Vagina (tissue), 2 donors: Measurements from ENCODE around the gene ENPP6.

Experiments
- CTCF ChIP-seq, 3 experiments: fragments of 450-650 bp in 2 of 3; fragments of 200-600 bp in 1 of 3; sonication (generic) in 1 of 3; IDR thresholded peaks; one replicate each; pipeline ENCODE4 v1.5.1; 2017 to 2019; ENCODE audit warnings: antibody characterized with exemption in 3 of 3, mild to moderate bottlenecking in 2 of 3, moderate library complexity in 2 of 3
- POLR2A ChIP-seq, 2 donors: fragments of 450-650 bp; IDR thresholded peaks; one replicate each; pipeline ENCODE4 v1.6.1; 2017; ENCODE audit warnings: antibody characterized with exemption in 2 of 2, mild to moderate bottlenecking in 2 of 2, moderate library complexity in 2 of 2

GRCh38 chr4:184177271-184177670 lies 40.4 kb downstream of the ENPP6 start:
- TF ChIP-seq CTCF (IDR thresholded peaks at IDR 0.05), result no peak
- no peak for TF ChIP-seq POLR2A (IDR thresholded peaks at IDR 0.05)
